EL (cell line): ENCODE results near the gene NEXMIF.
"Not testable (repeated sequence)": the region's sequence is repeated elsewhere in the genome, so short reads cannot be mapped to it uniquely, and the experiment has no call there.

Source experiments
- DNase-seq: peaks from one replicate; pipeline ENCODE4 v3.0.0-alpha.2; 2016

NEXMIF gene

DNA sequence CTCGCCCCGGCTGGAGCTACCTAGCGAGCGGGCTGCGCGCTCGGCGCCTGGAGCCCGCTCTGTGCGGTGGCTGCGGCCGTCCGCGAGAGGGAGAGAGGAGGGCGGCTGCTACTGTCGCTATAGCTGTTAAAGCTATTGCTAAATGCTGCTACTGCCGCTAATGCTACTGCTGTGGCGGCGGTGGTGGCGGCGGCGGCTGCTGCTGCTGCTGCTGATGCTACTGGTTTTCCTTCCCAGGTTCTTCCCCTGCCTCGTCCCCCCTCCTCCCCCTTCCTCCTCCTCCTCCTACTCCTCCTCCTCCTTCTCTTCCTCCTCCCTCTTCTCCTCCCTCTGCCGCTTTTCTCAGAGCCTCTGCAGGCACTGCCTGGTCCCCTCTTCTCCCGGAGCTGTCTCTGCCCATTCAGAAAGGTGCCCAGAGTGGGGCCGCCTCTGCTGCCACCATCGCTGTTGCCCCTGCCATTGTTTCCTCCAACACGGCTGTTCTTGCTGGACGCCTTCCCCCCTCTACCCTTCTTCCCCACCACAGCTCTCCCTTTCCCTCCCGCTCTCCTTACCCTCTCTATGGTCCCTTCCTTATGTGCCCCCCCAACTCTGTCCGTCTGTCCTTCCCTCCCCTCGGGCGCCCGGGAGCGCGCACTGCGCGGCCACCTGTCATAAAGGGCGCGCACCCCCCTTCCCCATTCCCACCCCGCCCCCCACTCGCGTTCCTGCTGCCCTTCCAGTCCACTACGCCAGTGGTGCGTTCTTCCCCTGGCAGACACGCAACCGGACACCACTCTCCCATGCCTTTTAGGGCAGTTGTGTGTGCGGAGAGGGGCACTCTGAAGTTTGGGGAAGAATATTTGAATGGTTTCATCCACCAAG lies at the start of gene NEXMIF:
TSS of gene NEXMIF (minus strand) at position 228 of the 864 bp plus-strand sequence.
- peak; percentile 23 for DNase-seq

DNA sequence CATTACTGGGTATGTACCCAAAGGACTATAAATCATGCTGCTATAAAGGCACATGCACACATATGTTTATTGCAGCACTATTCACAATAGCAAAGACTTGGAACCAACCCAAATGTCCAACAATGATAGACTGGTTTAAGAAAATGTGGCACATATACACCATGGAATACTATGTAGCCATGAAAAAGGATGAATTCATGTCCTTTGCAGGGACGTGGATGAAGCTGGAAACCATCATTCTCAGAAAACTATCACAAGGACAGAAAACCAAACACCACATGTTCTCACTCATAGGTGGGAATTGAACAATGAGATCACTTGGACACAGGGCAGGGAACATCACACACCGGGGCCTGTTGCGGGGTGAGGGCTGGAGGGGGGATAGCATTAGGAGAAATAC lies 36.7 kb upstream of the NEXMIF start:
- not testable (repeated sequence) for DNase-seq

- no peak for DNase-seq
These were observed 24.5 kb upstream of the NEXMIF start for GRCh38 chrX:74949717-74950116.

GRCh38 chrX:74940414-74940813 lies 15.2 kb upstream of the NEXMIF start:
- no peak for DNase-seq

- DNase-seq, result peak; percentile 0
These were observed 6.0 kb upstream of the NEXMIF start for GRCh38 chrX:74931214-74931613.

GRCh38 chrX:74924449-74925224 lies 615 bp downstream of the NEXMIF start:
- DNase-seq, result peak; percentile 2

GRCh38 chrX:74923942-74924448 lies 1.3 kb downstream of the NEXMIF start:
- DNase-seq, result no peak

DNA sequence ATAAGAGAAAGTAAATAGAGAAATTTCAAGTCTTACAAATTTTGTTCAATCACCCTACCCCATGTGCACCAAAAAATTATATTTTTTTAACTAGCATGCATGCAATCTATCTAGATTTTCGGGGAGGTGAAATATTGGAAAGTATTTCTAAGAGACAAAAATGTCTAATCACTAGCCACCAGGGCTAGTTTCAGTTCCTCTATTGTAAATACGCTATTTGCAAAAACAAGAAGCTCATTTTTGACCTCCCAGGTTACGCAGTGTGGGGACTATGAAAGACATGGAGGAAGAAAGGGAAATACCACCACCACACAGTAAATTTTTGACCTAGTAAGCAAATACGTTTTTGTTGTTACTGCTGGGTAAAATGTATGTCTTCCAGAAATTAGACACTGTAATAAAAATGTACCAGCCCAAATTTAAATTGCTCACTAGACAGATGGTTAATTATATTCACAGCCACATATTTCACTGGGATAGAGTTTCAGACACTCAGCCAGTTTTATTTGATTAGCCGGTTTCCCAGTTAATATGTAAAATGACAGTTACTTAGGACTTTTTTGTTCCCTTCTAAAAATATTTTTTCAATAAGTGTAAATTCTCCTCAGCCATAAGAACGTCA lies 2.2 kb downstream of the NEXMIF start:
- no peak for DNase-seq

DNA sequence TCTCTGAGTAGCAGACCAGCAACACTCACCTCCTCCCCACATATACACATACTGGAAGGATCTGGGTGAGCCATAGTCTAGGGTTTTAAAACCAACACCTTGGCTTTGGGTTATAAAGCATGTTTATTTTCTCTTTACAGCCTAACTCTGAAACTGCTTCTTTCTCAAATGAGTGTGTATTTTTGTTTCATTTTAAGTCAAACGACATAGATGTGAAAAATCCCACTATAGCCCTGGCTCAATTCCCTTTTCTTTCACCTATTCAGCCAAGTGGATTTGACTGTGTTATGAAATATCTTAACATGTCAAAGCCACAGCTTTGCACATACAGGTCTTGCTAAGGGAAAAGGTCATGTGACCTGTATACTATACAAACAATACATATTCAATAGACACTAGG lies 13.8 kb downstream of the NEXMIF start:
- DNase-seq, result no peak

DNA sequence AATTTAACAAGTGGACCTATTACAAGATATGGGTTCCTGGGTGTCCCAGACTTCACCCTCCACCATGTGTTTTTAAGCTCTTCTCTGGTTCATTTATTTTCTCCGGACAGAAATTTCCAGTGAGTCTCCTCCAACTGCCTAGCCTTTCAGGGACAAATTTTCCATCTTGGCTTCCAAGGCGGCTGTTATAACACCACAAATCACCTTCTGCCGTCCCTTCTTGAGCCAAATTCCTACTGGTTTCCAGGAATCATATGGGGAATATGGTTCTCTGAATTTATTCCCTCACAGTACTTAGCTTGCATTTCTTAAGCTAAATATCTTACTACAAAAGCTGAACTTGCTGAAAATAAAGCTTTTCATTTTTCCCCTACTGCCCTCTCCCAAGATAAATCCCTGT lies 18.8 kb downstream of the NEXMIF start:
- DNase-seq, result no peak

DNA sequence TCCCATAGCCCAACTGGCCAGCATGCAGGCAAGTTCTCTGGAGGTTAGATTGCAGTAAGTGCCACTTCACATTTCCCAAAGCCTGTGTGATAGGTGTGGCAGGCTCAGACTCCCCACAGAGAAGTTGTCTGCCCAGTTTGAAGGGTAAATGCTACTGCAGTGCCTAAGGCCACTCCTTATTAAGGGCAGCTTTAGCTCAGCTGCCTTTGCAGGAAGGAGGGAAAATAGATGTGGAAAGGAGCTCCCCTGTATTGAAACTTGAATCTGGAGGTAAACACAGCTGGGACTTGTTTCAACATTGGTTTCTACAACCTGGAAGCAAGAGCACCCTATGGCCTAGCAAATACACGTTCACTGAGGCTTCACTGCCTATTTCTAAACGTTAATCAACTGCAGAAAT lies 22.4 kb downstream of the NEXMIF start:
- DNase-seq, result no peak

- no peak for DNase-seq
These were observed 32.7 kb downstream of the NEXMIF start for GRCh38 chrX:74892561-74892960.

- no peak for DNase-seq
These were observed 34.4 kb downstream of the NEXMIF start for GRCh38 chrX:74890676-74891430.

DNA sequence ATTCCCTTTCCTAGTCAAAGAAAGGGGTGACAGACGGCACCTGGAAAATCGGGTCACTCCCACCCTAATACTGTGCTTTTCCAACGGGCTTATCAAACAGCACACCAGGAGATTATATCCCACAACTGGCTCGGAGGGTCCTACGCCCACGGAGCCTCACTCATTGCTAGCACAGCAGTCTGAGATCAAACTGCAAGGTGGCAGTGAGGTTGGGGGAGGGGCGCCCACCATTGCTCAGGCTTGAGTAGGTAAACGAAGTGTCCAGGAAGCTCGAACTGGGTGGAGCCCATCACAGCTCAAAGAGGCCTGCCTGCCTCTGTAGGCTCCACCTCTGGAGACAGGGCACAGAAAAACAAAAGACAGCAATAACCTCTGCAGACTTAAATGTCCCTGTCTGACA lies 42.9 kb downstream of the NEXMIF start:
- DNase-seq, result not testable (repeated sequence)

GRCh38 chrX:74865725-74866124 lies 59.5 kb downstream of the NEXMIF start:
- DNase-seq, result no peak

DNA sequence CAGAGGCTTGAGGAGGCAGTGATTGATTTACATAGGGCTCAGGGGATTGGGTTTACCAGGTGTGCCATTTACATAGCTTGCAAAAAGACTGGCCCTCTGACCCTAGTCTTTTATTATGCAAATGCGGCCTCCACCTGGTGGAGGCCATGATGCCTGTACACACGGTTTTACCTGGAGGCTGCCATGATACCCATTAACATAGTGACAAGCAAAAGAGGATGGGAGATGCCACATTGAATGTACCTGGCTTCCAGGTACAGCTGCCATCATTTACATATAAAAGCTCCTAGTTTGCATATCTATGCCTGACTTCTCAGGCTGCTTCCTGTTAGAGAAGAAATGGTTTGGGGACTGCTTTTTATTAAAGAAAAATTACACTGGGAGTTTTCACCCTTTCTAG lies 72.0 kb downstream of the NEXMIF start:
- no peak for DNase-seq

DNA sequence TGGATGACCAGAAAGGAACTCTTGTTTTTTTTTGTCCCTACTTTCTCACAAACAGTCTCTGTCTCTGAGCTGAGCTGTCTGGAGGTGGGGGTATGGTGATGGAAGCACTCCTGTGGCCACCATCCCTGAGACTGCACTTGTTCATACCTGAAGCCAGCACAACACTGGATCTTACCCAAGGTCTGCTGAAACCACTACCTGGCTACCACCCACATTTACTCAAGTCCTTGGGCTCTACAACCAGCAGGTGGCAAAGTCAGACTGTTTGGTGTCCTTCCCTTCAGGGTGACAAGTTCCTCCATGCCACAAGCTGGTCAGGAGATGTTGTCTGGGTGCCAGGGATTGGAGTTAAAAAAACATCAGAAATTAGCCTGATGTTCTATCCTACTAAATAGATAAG lies 89.7 kb downstream of the NEXMIF start:
- DNase-seq, result no peak

- not testable (repeated sequence) for DNase-seq
These were observed 105.5 kb downstream of the NEXMIF start for GRCh38 chrX:74819797-74820196.

DNA sequence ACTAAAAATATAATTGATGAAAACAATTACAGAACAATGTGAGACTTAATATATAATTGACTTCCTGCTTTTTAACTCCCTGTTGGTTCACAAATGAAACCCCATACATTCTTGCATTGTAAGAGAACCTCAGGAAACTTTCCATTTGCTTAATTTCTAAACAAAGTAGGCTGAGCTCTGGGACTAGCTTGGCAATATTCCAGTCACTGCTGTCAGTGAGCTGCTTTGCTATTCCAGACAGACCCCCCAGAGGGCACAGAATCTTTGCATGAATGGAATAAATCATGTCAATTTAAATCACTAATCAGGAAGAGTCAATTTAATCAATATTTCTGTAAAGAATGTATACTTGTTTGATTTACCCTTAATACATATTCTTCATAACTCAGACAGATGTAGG lies 110.6 kb downstream of the NEXMIF start:
- no peak for DNase-seq

- no peak for DNase-seq
These were observed 120.7 kb downstream of the NEXMIF start for GRCh38 chrX:74804574-74804973.

DNA sequence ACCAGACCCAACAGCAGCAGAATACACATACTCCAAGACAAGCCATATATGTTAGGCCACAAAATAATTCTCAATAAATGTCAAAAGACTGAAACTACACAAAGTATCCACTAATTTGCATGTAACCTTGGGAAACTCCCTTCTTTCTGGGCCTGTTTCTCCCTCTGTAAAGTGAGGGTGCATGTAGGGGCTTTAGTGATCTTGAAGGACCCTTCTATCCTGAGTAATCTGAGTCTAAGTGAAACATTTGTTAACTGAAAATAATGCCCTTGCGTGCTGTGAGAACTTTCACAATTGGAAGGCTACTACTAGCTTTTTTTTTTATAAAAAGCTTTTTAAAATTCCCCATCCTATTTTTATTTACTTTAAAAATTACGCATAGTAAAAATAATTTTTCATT lies 125.2 kb downstream of the NEXMIF start:
- no peak for DNase-seq

DNA sequence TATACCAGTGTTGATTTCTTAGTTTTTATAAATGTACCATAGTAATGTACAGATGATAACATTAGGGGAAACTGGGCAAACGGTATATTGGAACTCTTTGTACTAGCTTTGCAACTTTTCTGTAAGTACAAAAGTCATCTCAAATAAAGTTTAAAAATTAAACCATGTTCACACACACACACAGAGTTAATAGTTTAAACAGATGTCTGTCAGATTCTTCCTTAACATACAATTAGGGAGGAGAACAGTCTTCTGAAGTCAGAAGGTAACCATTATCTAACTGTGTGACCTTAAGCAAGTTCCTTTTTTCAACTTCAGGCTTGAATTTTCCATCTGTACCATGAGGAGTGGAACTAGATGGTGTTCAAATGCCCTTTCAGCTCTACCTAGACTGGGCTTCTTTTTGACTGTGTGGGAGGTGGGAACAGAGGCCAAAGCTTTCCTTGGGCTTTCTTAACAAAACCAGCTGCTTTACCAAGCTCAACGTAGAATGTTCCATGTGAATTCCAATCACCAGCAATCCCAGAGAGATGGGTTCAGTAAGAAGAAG lies 127.8 kb downstream of the NEXMIF start:
- DNase-seq, result no peak
